T-helper 2 cell treated with Interferon-gamma antibody and Interleukin-4, amounts not matched to agents 5 μg/mL and 100 μg/mL, for 36 hours (primary cell): Measurements from ENCODE around the gene PLCB4.

Source experiments
- DNase-seq: peaks from one replicate; pipeline ENCODE4 v3.0.0; 2021; ENCODE audit warnings: low spot score
- H3K27ac Mint-ChIP-seq: one replicate; pipeline ENCODE4 v1.8.0; 2021; ENCODE audit warnings: mild to moderate bottlenecking, mixed read lengths
- H3K27me3 Mint-ChIP-seq: one replicate; pipeline ENCODE4 v1.8.0; 2021; ENCODE audit warnings: low read depth, mixed read lengths
- H3K36me3 Mint-ChIP-seq: one replicate; pipeline ENCODE4 v1.8.0; 2021; ENCODE audit warnings: low read depth, mixed read lengths
- H3K4me1 Mint-ChIP-seq: one replicate; pipeline ENCODE4 v1.8.0; 2021; ENCODE audit warnings: low read depth, mixed read lengths
- H3K4me3 Mint-ChIP-seq: one replicate; pipeline ENCODE4 v1.8.0; 2022; ENCODE audit warnings: mild to moderate bottlenecking, moderate library complexity, mixed read lengths
- H3K9me3 Mint-ChIP-seq: one replicate; pipeline ENCODE4 v1.8.0; 2021; ENCODE audit warnings: mixed read lengths

The PLCB4 gene

GRCh38 chr20:9165261-9165660 is 96.4 kb downstream of the PLCB4 start:
- H3K36me3 Mint-ChIP-seq = no peaks in the 10 kb centered on the region
- no peaks in the 10 kb centered on the region for H3K9me3 Mint-ChIP-seq
- no peaks in the 10 kb centered on the region for H3K4me1 Mint-ChIP-seq
- no peak for DNase-seq
- no peaks in the 10 kb centered on the region for H3K27me3 Mint-ChIP-seq
- H3K27ac Mint-ChIP-seq = no peak overlapping the region
- no peak overlapping the region for H3K4me3 Mint-ChIP-seq

DNA sequence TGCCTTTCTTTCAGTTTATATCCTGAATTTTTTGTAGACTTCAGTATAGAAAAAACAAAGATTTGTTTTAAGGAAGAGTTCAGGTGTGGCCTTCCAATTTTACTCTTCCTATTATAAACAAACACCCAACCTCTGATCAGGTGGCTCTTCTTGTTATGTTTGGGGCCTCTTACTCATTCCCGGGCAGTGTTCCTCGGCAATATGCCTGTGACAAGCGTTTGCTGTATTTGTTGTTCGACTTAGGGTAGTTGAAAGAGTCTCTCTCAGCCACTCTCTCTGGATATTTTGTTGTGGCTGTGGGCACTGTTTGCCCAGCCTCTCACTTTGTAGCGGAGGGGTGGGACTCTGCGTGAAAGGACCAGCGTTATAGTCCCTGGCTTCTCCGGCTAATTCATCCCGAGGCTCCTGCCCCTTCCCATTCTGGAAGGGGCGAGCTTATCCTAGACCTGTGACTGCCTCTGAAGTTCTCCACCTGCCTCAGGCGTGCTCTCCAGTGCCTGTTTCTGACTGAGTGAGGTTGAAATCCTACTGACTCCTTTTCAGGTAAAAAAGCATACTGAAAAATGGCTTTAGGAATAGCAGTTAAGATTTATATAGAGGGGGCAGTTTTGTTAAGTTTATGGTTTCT is 97.4 kb downstream of the PLCB4 start:
- no peak overlapping the region for H3K27ac Mint-ChIP-seq
- H3K27me3 Mint-ChIP-seq = no peaks in the 10 kb centered on the region
- DNase-seq = no peak
- H3K4me3 Mint-ChIP-seq = no peak overlapping the region
- H3K9me3 Mint-ChIP-seq = no peaks in the 10 kb centered on the region
- H3K4me1 Mint-ChIP-seq = no peaks in the 10 kb centered on the region
- no peaks in the 10 kb centered on the region for H3K36me3 Mint-ChIP-seq

DNA sequence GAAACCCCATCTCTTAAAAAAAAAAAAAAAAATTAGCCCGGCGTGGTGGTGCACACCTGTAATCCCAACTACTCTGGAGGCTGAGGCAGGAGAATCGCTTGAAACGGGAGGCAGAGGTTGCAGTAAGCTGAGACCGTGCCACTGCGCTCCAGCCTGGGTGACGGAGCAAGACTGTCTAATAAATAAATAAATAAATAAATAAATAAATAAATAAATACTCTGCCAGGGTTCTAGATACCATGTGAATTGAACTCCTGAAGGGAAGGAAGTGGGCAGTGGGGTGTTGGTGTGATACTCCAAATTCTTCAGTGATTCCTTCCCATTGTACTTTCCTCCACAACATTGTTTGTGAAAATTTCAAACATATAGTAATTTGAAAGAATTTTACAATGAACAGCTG is 100.5 kb downstream of the PLCB4 start:
- no peaks in the 10 kb centered on the region for H3K36me3 Mint-ChIP-seq
- DNase-seq = no peak
- no peaks in the 10 kb centered on the region for H3K9me3 Mint-ChIP-seq
- no peak overlapping the region for H3K4me3 Mint-ChIP-seq
- no peaks in the 10 kb centered on the region for H3K4me1 Mint-ChIP-seq
- no peaks in the 10 kb centered on the region for H3K27me3 Mint-ChIP-seq
- H3K27ac Mint-ChIP-seq = no peak overlapping the region

DNA sequence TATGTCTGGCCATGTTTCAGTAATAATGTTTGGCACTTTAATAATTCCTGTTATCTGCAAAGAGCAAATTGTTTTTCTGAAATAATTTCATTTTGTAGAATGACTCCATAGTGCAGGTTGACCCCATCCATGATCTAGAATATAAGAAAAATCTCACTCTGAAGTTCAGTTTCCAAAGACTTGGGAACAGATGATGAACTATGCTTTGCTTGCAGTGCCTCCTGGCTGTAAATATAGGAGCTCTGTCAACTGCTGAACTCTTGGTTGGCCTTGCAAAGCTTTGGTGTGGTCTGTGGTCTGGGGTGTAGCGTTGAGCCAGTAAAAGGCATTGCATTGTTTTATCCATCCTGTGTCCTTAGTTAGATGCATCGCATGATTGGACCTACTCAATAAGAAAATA is 104.0 kb downstream of the PLCB4 start:
- Mint-ChIP-seq H3K36me3 (no peaks in the 10 kb centered on the region), H3K4me1 (no peaks in the 10 kb centered on the region), H3K27me3 (no peaks in the 10 kb centered on the region), H3K9me3 (no peaks in the 10 kb centered on the region), H3K27ac (no peak overlapping the region), H3K4me3 (no peak overlapping the region)
- no peak for DNase-seq

DNA sequence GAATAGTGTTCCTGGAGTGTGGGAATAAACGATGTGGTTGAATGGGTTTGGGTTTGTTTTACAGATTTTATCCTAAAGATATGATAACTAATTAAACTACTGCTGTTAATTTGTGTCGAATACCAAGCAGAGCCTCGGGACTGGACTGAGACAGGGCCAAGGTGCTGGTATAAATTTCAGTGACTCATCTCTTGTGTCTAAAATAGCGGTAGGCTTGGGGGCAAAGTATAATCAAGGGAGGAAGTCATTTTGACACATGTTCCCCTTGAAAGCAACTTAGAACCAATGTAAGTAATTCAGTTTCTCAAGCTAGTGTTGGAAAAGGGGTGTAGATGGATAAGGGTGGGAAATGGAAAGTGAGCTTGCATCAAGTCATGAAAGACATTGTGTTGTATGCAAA is 108.4 kb downstream of the PLCB4 start:
- Mint-ChIP-seq H3K27ac (no peak overlapping the region), H3K4me1 (no peaks in the 10 kb centered on the region), H3K27me3 (no peaks in the 10 kb centered on the region), H3K36me3 (no peaks in the 10 kb centered on the region), H3K9me3 (peaks cover 5% of the 10 kb centered on the region), H3K4me3 (no peak overlapping the region)
- no peak for DNase-seq

GRCh38 chr20:9179193-9179802 is 110.4 kb downstream of the PLCB4 start:
- Mint-ChIP-seq H3K36me3 (no peaks in the 10 kb centered on the region), H3K4me1 (no peaks in the 10 kb centered on the region), H3K4me3 (no peak overlapping the region), H3K27ac (no peak overlapping the region), H3K27me3 (no peaks in the 10 kb centered on the region), H3K9me3 (peaks cover 5% of the 10 kb centered on the region)
- no peak for DNase-seq

- peaks cover 5% of the 10 kb centered on the region for H3K9me3 Mint-ChIP-seq
- H3K27me3 Mint-ChIP-seq = no peaks in the 10 kb centered on the region
- no peak for DNase-seq
- no peaks in the 10 kb centered on the region for H3K4me1 Mint-ChIP-seq
- no peaks in the 10 kb centered on the region for H3K36me3 Mint-ChIP-seq
- no peak overlapping the region for H3K4me3 Mint-ChIP-seq
- no peak overlapping the region for H3K27ac Mint-ChIP-seq
Observed at GRCh38 chr20:9179867-9180266, 111.0 kb downstream of the PLCB4 start.

- H3K4me1 Mint-ChIP-seq = no peaks in the 10 kb centered on the region
- no peak for DNase-seq
- peaks cover 9% of the 10 kb centered on the region for H3K9me3 Mint-ChIP-seq
- no peaks in the 10 kb centered on the region for H3K27me3 Mint-ChIP-seq
- no peaks in the 10 kb centered on the region for H3K36me3 Mint-ChIP-seq
- no peak overlapping the region for H3K4me3 Mint-ChIP-seq
- no peak overlapping the region for H3K27ac Mint-ChIP-seq
Observed at GRCh38 chr20:9180481-9181257, 111.8 kb downstream of the PLCB4 start.

GRCh38 chr20:9185511-9185910 is 116.6 kb downstream of the PLCB4 start:
- Mint-ChIP-seq H3K27me3 (no peaks in the 10 kb centered on the region), H3K36me3 (no peaks in the 10 kb centered on the region), H3K27ac (no peak overlapping the region), H3K4me3 (no peak overlapping the region), H3K4me1 (no peaks in the 10 kb centered on the region), H3K9me3 (peaks cover 11% of the 10 kb centered on the region)
- DNase-seq = no peak

- H3K27ac Mint-ChIP-seq = no peak overlapping the region
- no peaks in the 10 kb centered on the region for H3K4me1 Mint-ChIP-seq
- no peak overlapping the region for H3K4me3 Mint-ChIP-seq
- no peaks in the 10 kb centered on the region for H3K27me3 Mint-ChIP-seq
- H3K36me3 Mint-ChIP-seq = no peaks in the 10 kb centered on the region
- no peak for DNase-seq
- H3K9me3 Mint-ChIP-seq = peaks cover 11% of the 10 kb centered on the region
Observed at GRCh38 chr20:9186396-9186795, 117.5 kb downstream of the PLCB4 start.

DNA sequence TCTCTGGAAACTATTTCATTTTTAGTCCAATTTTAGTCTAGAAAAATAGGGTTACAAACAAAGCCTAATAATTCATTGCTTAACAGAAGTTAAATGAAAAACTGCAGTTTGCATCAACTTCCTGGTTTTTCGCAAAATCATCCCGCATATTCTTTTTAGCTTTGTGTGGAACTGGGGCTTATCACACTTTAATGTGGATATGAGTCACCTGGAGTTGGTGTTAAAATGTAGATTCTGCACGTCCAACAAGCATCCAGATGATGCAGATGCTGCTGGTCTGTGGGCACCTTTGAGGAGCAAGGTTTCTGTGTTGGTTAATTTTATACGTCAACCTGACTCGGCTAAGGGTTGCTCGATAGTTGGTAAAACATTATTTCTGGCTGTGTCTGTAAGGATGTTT is 126.1 kb downstream of the PLCB4 start:
- no peaks in the 10 kb centered on the region for H3K4me1 Mint-ChIP-seq
- H3K36me3 Mint-ChIP-seq = no peaks in the 10 kb centered on the region
- H3K27ac Mint-ChIP-seq = no peak overlapping the region
- H3K9me3 Mint-ChIP-seq = peaks cover 6% of the 10 kb centered on the region
- no peaks in the 10 kb centered on the region for H3K27me3 Mint-ChIP-seq
- H3K4me3 Mint-ChIP-seq = no peak overlapping the region
- no peak for DNase-seq

GRCh38 chr20:9196110-9196509 is 127.2 kb downstream of the PLCB4 start:
- H3K27ac Mint-ChIP-seq = no peak overlapping the region
- H3K9me3 Mint-ChIP-seq = peaks cover 6% of the 10 kb centered on the region

DNA sequence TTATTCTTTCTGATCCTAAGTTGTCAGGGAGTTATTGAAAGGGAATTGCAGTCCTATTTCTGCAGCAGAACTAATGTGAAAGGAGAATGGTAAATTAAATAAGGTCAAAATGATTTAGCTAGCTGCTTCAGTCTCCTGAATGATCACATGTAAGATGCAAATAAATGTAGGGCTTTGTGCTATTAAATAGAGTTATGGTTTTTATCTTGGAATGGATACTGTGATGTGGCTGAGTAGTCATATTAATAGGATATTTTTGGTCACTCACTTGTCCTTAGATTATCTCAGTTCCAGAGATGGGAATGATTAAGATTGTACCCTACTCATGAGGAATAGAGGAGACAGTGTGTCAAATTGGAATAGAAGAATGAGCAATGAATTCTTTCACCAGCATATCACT is 129.6 kb downstream of the PLCB4 start:
- peaks cover 6% of the 10 kb centered on the region for H3K9me3 Mint-ChIP-seq
- H3K4me3 Mint-ChIP-seq = no peak overlapping the region
- H3K4me1 Mint-ChIP-seq = no peaks in the 10 kb centered on the region
- DNase-seq = no peak
- H3K36me3 Mint-ChIP-seq = no peaks in the 10 kb centered on the region
- no peaks in the 10 kb centered on the region for H3K27me3 Mint-ChIP-seq
- H3K27ac Mint-ChIP-seq = no peak overlapping the region

More at GRCh38 chr20:9196110-9196509, 127.2 kb downstream of the PLCB4 start:
- DNase-seq = no peak
- Mint-ChIP-seq H3K27me3 (no peaks in the 10 kb centered on the region), H3K4me1 (no peaks in the 10 kb centered on the region), H3K36me3 (no peaks in the 10 kb centered on the region), H3K4me3 (no peak overlapping the region)

DNA sequence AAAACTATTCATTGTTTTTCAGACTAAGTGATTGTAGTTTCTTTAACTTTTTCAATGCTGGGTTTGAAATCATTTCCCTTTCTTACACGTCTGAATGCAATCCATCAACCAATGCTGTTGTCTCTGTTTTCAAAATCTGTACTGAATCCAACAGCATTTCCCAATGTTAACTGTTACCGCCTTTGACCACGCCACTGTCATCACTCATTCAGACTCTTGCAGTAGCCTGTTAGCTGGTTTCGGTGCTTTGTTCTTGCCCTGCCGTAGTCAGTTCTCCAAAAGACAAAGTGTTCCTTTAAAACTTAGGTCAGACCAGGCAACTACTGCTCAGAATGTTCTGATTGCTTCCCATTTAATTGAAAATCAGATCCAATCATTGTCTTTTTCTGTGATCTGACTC is 131.3 kb downstream of the PLCB4 start:
- Mint-ChIP-seq H3K4me3 (no peak overlapping the region), H3K27me3 (no peaks in the 10 kb centered on the region), H3K27ac (no peak overlapping the region), H3K9me3 (peaks cover 4% of the 10 kb centered on the region), H3K4me1 (no peaks in the 10 kb centered on the region), H3K36me3 (no peaks in the 10 kb centered on the region)
- DNase-seq = no peak
